HCT116 (cell line): Measurements from ENCODE around the gene GNGT1.

Source experiments
- EZH2 ChIP-seq: fragments of 200-600 bp; sonication (generic); IDR thresholded peaks from 2 replicates; pipeline ENCODE4 v1.6.1; 2017; ENCODE audit warnings: antibody characterized with exemption, mixed run types
- EZH2phosphoT487 ChIP-seq: fragments of 200-600 bp; IDR thresholded peaks from 2 replicates; pipeline ENCODE4 v1.6.1; 2018; ENCODE audit warnings: antibody characterized with exemption, borderline replicate concordance
- JUND ChIP-seq: IDR thresholded peaks from 2 replicates; pipeline ENCODE4 v1.6.1; 2012
- POLR2A ChIP-seq: IDR thresholded peaks from 2 replicates; pipeline ENCODE4 v1.7.0; 2011; ENCODE audit warnings: borderline replicate concordance; ENCODE audit not compliant: insufficient read depth, insufficient read length; ENCODE audit errors: extremely low read depth
- POLR2AphosphoS5 ChIP-seq: IDR thresholded peaks from 2 replicates; pipeline ENCODE4 v1.6.1; 2011; ENCODE audit warnings: mild to moderate bottlenecking, low read depth, low read length, moderate library complexity
- RAD21 ChIP-seq: IDR thresholded peaks from 2 replicates; pipeline ENCODE4 v1.6.1; 2012; ENCODE audit warnings: low read depth, mild to moderate bottlenecking
- SIN3A ChIP-seq: IDR thresholded peaks from 2 replicates; pipeline ENCODE4 v1.6.1; 2012; ENCODE audit warnings: low read depth
- SP1 ChIP-seq: IDR thresholded peaks from 2 replicates; pipeline ENCODE4 v1.6.1; 2012; ENCODE audit warnings: low read depth
- TCF7L2 ChIP-seq: IDR thresholded peaks from 2 replicates; pipeline ENCODE4 v1.7.0; 2011; ENCODE audit warnings: borderline replicate concordance, inconsistent platforms; ENCODE audit not compliant: insufficient read depth, insufficient read length; ENCODE audit errors: extremely low read depth
- ZNF274 ChIP-seq: fragments of 200-500 bp; sonication (Bioruptor generic); IDR thresholded peaks from 2 replicates; pipeline ENCODE4 v1.6.1; 2014; ENCODE audit warnings: mild to moderate bottlenecking, low read depth, low read length, inconsistent platforms
- TF ChIP-seq, protein P1 (sequence below), 3 experiments: fragments of 200-600 bp in 1 of 3; sonication (generic) in 1 of 3; IDR thresholded peaks in 2 of 3; conservative IDR thresholded peaks in 1 of 3; 2 replicates each; pipeline ENCODE4 v1.5.1; 2012 to 2017; ENCODE audit warnings: low read depth in 2 of 3, low read length in 2 of 3, antibody characterized with exemption in 1 of 3, borderline replicate concordance in 1 of 3, control low read depth in 1 of 3, mild to moderate bottlenecking in 1 of 3, mixed read lengths in 1 of 3, mixed run types in 1 of 3, moderate library complexity in 1 of 3; ENCODE audit not compliant: insufficient read depth in 1 of 3

DNA sequence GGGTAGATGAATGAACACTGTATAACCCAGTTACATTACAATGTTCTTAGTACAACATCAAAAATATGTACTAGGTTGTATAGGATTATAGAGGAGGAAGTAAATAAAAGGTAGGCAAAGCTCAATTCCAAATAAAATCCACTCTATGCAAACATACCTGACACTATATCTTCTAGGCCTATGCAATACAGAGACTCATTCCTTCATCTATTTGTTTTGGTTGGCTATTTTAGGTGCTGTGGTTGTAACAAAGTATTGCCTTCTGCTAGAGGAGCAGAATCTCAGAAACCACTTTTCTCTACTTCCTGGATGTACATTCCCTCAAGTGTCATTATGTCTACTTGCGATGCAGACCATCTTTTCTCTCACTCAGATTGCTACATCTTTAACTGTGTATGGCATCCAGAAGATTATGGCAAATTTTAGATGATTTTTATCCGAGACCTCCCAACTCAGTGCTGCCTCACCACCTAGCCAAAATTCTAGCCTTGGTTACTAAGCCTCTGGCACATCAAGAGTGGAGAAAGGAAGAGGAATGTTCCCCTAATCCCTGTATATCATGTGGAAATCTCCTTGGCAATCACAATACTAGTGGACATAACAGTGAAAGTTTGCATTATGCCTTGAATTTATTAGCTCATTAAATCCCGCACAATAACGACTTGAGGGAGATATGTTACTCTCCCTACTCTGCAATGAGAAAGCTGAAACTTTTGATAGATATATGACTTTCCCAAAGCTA lies 10.3 kb upstream of the GNGT1 start:
- TF ChIP-seq ZNF274: no peak
- TF ChIP-seq JUND: no peak
- TF ChIP-seq, protein P1, sequence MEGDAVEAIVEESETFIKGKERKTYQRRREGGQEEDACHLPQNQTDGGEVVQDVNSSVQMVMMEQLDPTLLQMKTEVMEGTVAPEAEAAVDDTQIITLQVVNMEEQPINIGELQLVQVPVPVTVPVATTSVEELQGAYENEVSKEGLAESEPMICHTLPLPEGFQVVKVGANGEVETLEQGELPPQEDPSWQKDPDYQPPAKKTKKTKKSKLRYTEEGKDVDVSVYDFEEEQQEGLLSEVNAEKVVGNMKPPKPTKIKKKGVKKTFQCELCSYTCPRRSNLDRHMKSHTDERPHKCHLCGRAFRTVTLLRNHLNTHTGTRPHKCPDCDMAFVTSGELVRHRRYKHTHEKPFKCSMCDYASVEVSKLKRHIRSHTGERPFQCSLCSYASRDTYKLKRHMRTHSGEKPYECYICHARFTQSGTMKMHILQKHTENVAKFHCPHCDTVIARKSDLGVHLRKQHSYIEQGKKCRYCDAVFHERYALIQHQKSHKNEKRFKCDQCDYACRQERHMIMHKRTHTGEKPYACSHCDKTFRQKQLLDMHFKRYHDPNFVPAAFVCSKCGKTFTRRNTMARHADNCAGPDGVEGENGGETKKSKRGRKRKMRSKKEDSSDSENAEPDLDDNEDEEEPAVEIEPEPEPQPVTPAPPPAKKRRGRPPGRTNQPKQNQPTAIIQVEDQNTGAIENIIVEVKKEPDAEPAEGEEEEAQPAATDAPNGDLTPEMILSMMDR (IDR thresholded peaks at IDR 0.05 in 2 of 3, conservative IDR thresholded peaks at IDR 0.05 in 1 of 3; ENCODE audit: borderline replicate concordance in 1 of 3, insufficient read depth in 1 of 3, low read depth in 2 of 3, low read length in 2 of 3): no peak
- TF ChIP-seq POLR2A: no peak
- TF ChIP-seq EZH2: no peak
- no peak for TF ChIP-seq SIN3A
- no peak for TF ChIP-seq RAD21
- TF ChIP-seq POLR2AphosphoS5: no peak
- no peak for TF ChIP-seq EZH2phosphoT487
- TF ChIP-seq SP1: no peak
- no peak for TF ChIP-seq TCF7L2
